Activated naive CD4-positive, alpha-beta T cell treated with anti-CD3 and anti-CD28 coated beads, Interleukin-2, amount 50 U/mL, for 24 hours (primary cell): Measurements from ENCODE around the gene CARD16.

ENCODE experiments used
- H3K27ac Mint-ChIP-seq: one replicate; pipeline ENCODE4 v1.8.0; 2021; ENCODE audit warnings: mild to moderate bottlenecking, mixed read lengths
- H3K27me3 Mint-ChIP-seq: one replicate; pipeline ENCODE4 v1.8.0; 2021; ENCODE audit warnings: mixed read lengths
- H3K36me3 Mint-ChIP-seq: one replicate; pipeline ENCODE4 v1.8.0; 2021; ENCODE audit warnings: mixed read lengths
- H3K4me1 Mint-ChIP-seq: one replicate; pipeline ENCODE4 v1.8.0; 2021; ENCODE audit warnings: mixed read lengths
- H3K4me3 Mint-ChIP-seq: one replicate; pipeline ENCODE4 v1.8.0; 2021; ENCODE audit warnings: mild to moderate bottlenecking, mixed read lengths
- H3K9me3 Mint-ChIP-seq: one replicate; pipeline ENCODE4 v1.8.0; 2021; ENCODE audit warnings: mixed read lengths

CARD16 gene

GRCh38 chr11:105027678-105028077, 17.5 kb downstream of the CARD16 start:
- Mint-ChIP-seq H3K27ac (peak overlapping the region; percentile 84), H3K4me1 (peaks cover 67% of the 10 kb centered on the region), H3K27me3 (no peaks in the 10 kb centered on the region), H3K36me3 (peaks cover 28% of the 10 kb centered on the region), H3K9me3 (no peaks in the 10 kb centered on the region), H3K4me3 (peak overlapping the region; percentile 11)

- H3K9me3 Mint-ChIP-seq: no peaks in the 10 kb centered on the region
- no peak overlapping the region for H3K4me3 Mint-ChIP-seq
- H3K27me3 Mint-ChIP-seq: no peaks in the 10 kb centered on the region
- H3K27ac Mint-ChIP-seq: no peak overlapping the region
- H3K36me3 Mint-ChIP-seq: peaks cover 16% of the 10 kb centered on the region
- peaks cover 46% of the 10 kb centered on the region for H3K4me1 Mint-ChIP-seq
Measured at GRCh38 chr11:105024394-105024793, 20.7 kb downstream of the CARD16 start.

GRCh38 chr11:105023003-105023402, 22.1 kb downstream of the CARD16 start, which contains the start of gene CASP5:
Gene CASP5, minus strand, starts transcription at chr11:105023168. Its CDS starts 32 bp downstream, at chr11:105023136.
- Mint-ChIP-seq H3K9me3 (no peaks in the 10 kb centered on the region), H3K27ac (peak within 1 kb of the TSS; percentile 43), H3K36me3 (peaks cover 16% of the 10 kb centered on the region), H3K4me3 (no peak within 1 kb of the TSS), H3K4me1 (peaks cover 35% of the 10 kb centered on the region), H3K27me3 (no peaks in the 10 kb centered on the region)

GRCh38 chr11:105022527-105022926, 22.6 kb downstream of the CARD16 start:
- Mint-ChIP-seq H3K27ac (no peak overlapping the region), H3K9me3 (no peaks in the 10 kb centered on the region), H3K4me1 (peaks cover 31% of the 10 kb centered on the region), H3K27me3 (no peaks in the 10 kb centered on the region), H3K36me3 (peaks cover 12% of the 10 kb centered on the region), H3K4me3 (no peak overlapping the region)

- Mint-ChIP-seq H3K27ac (no peak overlapping the region), H3K36me3 (no peaks in the 10 kb centered on the region), H3K4me1 (no peaks in the 10 kb centered on the region), H3K9me3 (no peaks in the 10 kb centered on the region), H3K27me3 (no peaks in the 10 kb centered on the region), H3K4me3 (no peak overlapping the region)
Measured at GRCh38 chr11:105007463-105007862, 37.7 kb downstream of the CARD16 start.

- no peak overlapping the region for H3K4me3 Mint-ChIP-seq
- peaks cover 7% of the 10 kb centered on the region for H3K4me1 Mint-ChIP-seq
- no peaks in the 10 kb centered on the region for H3K27me3 Mint-ChIP-seq
- no peak overlapping the region for H3K27ac Mint-ChIP-seq
- H3K9me3 Mint-ChIP-seq: no peaks in the 10 kb centered on the region
- H3K36me3 Mint-ChIP-seq: no peaks in the 10 kb centered on the region
Measured at GRCh38 chr11:105005451-105005845, 39.7 kb downstream of the CARD16 start.

GRCh38 chr11:105004021-105004420, 41.1 kb downstream of the CARD16 start:
- Mint-ChIP-seq H3K4me1 (peaks cover 7% of the 10 kb centered on the region), H3K36me3 (no peaks in the 10 kb centered on the region), H3K9me3 (no peaks in the 10 kb centered on the region), H3K27me3 (no peaks in the 10 kb centered on the region), H3K27ac (no peak overlapping the region), H3K4me3 (no peak overlapping the region)

GRCh38 chr11:105003151-105003550, 42.0 kb downstream of the CARD16 start:
- Mint-ChIP-seq H3K36me3 (no peaks in the 10 kb centered on the region), H3K27ac (no peak overlapping the region), H3K9me3 (no peaks in the 10 kb centered on the region), H3K27me3 (no peaks in the 10 kb centered on the region), H3K4me3 (no peak overlapping the region), H3K4me1 (peaks cover 7% of the 10 kb centered on the region)

GRCh38 chr11:105000797-105001196, 44.3 kb downstream of the CARD16 start:
- Mint-ChIP-seq H3K9me3 (no peaks in the 10 kb centered on the region), H3K4me3 (no peak overlapping the region), H3K27me3 (no peaks in the 10 kb centered on the region), H3K27ac (no peak overlapping the region), H3K4me1 (peaks cover 7% of the 10 kb centered on the region), H3K36me3 (no peaks in the 10 kb centered on the region)

GRCh38 chr11:105000167-105000566, 45.0 kb downstream of the CARD16 start:
- Mint-ChIP-seq H3K27me3 (no peaks in the 10 kb centered on the region), H3K36me3 (no peaks in the 10 kb centered on the region), H3K27ac (no peak overlapping the region), H3K9me3 (no peaks in the 10 kb centered on the region), H3K4me3 (no peak overlapping the region), H3K4me1 (peaks cover 10% of the 10 kb centered on the region)

- H3K27ac Mint-ChIP-seq: no peak overlapping the region
- no peaks in the 10 kb centered on the region for H3K9me3 Mint-ChIP-seq
- no peak overlapping the region for H3K4me3 Mint-ChIP-seq
- no peaks in the 10 kb centered on the region for H3K27me3 Mint-ChIP-seq
- H3K36me3 Mint-ChIP-seq: no peaks in the 10 kb centered on the region
- peaks cover 12% of the 10 kb centered on the region for H3K4me1 Mint-ChIP-seq
Measured at GRCh38 chr11:104999721-105000120, 45.4 kb downstream of the CARD16 start.

- no peaks in the 10 kb centered on the region for H3K9me3 Mint-ChIP-seq
- H3K27me3 Mint-ChIP-seq: no peaks in the 10 kb centered on the region
- H3K4me3 Mint-ChIP-seq: no peak overlapping the region
- H3K4me1 Mint-ChIP-seq: peaks cover 20% of the 10 kb centered on the region
- no peaks in the 10 kb centered on the region for H3K36me3 Mint-ChIP-seq
- no peak overlapping the region for H3K27ac Mint-ChIP-seq
Measured at GRCh38 chr11:104997288-104997687, 47.8 kb downstream of the CARD16 start.

GRCh38 chr11:104995001-104995408, 50.1 kb downstream of the CARD16 start:
- H3K27ac Mint-ChIP-seq: no peak overlapping the region
- no peaks in the 10 kb centered on the region for H3K27me3 Mint-ChIP-seq
- peaks cover 14% of the 10 kb centered on the region for H3K4me1 Mint-ChIP-seq
- no peaks in the 10 kb centered on the region for H3K9me3 Mint-ChIP-seq
- no peak overlapping the region for H3K4me3 Mint-ChIP-seq
- no peaks in the 10 kb centered on the region for H3K36me3 Mint-ChIP-seq

GRCh38 chr11:104992781-104993180, 52.4 kb downstream of the CARD16 start:
- Mint-ChIP-seq H3K4me3 (no peak overlapping the region), H3K36me3 (peaks cover 1% of the 10 kb centered on the region), H3K9me3 (no peaks in the 10 kb centered on the region), H3K27ac (no peak overlapping the region), H3K27me3 (no peaks in the 10 kb centered on the region), H3K4me1 (peaks cover 14% of the 10 kb centered on the region)

GRCh38 chr11:104991994-104992393, 53.1 kb downstream of the CARD16 start:
- Mint-ChIP-seq H3K36me3 (peaks cover 1% of the 10 kb centered on the region), H3K27me3 (no peaks in the 10 kb centered on the region), H3K4me1 (peaks cover 14% of the 10 kb centered on the region), H3K4me3 (no peak overlapping the region), H3K27ac (no peak overlapping the region), H3K9me3 (no peaks in the 10 kb centered on the region)
